GM18517 (cell line): ENCODE results near the gene TATDN2.
"Not testable (repeated sequence)": the region's sequence is repeated elsewhere in the genome, so short reads cannot be mapped to it uniquely, and the experiment has no call there.

ENCODE experiments used
- ATAC-seq: cut with Tn5 transposase; IDR thresholded peaks from one replicate; pipeline ENCODE4 v1.9.1; 2021; ENCODE audit warnings: mild to moderate bottlenecking, moderate library complexity; ENCODE audit not compliant: unreplicated experiment

TATDN2 gene

DNA sequence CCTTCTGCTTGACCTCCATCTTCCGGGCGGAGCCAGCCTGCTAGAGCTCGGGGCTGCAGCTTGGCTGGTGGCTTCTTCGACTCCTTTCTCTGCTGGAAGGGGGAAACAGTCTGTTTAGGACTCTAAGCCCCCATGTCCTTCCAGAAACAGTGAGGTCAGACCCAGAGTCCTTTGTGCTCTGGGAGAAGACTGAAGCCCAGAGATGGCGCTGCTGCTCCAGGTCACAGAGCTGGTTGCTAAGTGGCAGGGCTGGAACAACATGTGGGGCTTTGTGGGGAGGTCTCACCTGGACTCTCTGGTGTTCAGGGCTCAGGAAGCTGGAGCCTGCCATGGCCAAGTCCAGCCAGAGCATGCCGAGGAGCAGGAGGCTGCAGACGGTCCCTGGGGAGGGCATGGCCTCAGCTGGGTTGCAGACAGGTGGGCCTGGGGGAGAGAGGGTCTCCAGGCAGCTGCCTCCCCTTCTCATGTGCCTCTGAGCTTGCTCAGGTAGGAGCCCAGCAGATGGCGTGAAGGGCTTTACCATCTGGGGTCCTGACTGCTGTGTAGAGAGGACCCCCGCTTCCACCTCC is 41.6 kb downstream of the TATDN2 start:
- no peak for ATAC-seq

DNA sequence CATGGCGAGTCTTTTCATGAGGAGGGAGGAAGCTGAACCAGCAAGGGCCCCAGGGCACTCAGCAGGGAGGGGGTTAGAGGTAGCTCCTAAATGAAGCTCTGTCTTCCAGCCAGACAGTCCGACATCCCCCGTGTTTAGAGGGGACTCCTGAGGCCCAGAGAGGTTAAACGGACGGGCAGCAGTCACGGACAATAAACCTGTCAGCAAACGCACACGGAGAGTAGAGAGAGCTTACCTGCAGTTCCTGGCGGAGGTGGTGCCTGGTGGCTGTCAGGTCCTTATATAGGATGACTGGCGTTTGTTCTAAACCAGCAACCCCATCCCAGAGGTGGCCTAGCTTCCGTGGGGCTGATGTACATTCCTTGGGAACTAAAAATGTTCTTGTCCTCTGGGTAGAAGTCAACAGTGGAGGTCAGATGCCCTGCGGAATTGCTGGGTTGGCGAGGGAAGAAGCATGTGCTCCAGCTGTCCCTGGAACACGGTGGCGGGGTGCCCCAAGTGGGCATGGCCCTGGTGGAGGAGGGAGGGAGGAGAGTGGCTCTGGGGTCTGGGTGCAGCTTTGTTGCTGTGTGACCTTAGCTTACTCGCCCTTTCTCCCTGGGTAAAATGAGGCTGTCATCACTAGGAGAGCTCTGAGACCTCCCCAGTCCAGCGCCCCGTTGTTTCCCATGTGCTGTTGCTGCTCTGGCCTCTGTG is 42.4 kb downstream of the TATDN2 start:
- ATAC-seq, result no peak

DNA sequence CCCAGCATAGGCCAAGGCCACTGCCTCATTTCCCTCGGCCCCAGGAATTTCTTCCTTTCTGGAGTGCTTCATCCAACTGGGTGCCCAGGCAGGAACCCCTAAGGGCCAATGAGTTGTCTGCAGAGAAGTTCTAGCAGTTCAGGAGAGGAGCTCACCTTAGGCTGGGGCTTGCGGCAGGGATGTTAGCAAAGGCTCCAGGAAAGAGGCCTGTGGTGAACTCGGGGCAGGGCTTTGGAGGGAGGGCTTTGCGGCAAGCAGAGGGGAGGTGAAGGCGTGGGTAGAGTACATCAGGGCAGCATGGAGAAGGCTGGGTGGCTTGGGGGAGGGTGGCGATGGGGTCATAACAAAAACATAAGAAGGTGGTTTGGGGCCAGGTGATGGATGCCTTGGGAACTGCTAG is 43.4 kb downstream of the TATDN2 start:
- no peak for ATAC-seq

DNA sequence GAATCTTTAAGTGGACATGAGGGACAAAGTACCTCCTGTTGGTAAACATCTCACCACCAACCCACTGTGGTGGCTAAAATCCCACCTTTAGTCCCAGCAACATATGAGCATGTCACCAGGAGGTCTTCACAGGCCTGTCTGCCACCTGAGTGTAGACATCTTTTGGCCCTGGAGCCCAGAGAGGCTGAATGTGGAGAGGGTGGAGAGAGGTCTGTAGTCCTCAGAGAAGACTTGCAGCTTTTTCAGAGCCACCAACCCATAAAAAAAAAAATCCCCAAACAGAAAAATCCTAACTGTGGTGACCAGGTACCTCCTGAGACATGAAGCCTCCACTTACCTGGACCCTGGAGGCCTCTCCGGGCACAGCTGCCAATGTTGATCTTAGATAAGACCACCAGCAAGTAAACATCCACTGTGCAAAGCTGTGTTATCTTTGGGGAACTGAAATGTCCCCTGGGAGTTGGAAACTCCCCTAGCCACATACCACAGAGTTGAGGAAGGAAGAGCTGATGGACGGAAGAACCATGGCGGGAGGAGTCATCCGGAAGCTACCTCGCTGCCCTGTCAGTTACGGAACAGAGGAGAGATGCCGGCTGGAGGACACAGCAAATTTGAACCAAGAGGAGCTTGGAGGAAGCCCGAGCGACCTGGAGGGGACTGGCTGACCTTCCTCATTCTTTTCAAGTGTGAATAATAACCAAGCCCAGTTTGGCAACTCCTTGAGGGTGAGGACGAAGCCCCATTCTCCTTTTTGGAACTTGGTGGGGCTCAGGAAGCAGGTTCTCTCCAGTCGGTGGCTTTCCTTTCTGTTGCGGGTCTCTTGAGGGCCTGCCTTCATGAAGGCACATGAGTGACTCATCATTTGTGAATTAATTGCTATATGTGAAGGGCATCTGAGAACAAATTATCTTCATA is 44.5 kb downstream of the TATDN2 start, which contains the start of gene GHRL:
Gene GHRL, minus strand, starts transcription at position 443 of the 915 bp plus-strand sequence. CDS start 2,767 bp downstream, outside the sequence.
- ATAC-seq, result peak; percentile 79

DNA sequence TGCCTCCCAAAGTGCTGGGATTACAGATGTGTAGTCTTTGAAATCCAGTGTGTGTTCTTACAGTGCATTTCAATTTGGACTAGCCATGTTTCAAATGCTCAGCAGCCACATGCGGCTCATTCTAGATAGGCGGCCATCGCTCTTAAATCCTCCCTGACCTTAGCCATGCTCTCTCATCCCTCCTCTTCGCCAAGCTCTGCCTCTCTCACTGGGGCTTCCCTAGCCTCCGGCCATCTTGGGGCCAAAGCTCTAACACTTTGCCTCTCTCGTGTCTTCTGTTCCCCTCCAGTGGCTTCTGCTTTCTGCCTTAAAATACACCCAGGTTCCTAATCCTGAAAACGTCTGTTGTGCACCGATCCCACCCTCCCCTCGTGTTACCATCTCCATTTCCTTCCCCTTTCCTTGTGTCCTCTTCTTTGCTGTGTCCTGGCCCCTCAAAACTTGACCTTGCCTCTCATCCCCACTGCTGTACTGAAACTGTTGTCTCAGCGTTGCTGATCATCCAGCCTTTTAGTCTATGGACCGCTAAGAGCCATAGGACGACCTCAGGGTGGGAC is 45.8 kb downstream of the TATDN2 start:
- ATAC-seq, result no peak

DNA sequence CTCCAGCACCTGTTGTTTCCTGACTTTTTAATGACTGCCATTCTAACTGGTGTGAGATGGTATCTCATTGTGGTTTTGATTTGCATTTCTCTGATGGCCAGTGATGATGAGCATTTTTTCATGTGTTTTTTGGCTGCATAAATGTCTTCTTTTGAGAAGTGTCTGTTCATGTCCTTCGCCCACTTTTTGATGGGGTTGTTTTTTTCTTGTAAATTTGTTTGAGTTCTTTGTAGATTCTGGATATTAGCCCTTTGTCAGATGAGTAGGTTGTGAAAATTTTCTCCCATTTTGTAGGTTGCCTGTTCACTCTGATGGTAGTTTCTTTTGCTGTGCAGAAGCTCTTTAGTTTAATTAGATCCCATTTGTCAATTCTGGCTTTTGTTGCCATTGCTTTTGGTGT is 49.8 kb downstream of the TATDN2 start:
- ATAC-seq, result not testable (repeated sequence)

DNA sequence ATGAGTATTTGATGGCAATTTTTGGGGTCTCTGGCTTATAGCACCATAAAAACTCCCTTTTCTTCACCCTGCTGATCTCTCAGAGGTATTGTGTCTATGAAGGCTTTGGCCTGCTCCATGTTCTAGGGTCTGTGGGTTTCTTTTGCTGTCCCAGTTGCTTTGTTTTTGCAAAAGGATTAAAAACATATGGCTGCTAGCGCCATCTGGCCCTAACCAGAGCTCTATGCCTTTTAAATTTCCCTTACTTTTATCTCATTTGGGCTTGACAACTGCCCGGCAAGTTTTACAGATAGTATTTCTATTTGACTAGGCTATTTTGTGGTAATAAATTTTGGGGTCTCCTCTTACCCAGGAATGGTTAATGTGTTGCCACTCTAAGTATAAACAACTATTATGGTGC is 50.9 kb downstream of the TATDN2 start:
- ATAC-seq, result no peak

DNA sequence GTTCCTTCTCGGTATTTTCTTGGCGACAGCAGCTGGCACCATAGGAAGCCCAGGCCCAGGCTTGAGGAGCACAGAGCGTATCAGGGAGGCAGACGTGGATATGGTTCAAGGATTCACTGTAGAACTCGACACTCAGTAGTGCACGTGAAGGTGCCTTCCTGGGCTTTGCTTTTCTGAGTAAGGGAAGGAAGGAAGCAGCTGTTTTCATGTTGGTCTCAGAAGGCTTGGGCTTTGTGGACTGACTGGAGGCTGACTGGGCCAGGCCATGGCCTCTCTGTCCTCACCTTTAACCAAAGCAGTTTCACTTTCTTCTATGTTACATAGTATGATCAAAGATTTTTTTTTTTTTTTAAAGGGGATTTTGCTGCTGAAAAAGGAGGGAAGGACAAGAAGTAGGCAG is 51.4 kb downstream of the TATDN2 start:
- ATAC-seq, result peak; percentile 47

DNA sequence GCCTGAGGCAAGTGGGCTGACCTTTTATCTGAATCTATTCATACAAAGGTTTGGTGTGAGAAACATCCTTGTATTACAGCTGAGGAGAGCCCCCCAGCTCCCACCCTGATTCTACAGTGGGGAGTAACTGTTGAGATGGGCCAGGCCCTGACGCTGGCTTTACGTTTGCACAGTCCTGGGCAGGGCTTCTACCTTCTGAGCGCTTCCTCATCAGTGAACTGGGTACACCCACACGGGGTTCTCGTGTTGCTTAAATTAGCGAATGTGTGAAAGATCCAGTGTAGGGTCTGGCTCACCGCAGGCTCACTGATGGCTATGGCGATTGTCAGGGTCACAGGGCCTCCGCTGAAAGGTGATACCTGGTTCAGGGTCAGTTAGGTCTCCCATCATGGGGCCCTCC is 51.8 kb downstream of the TATDN2 start:
- ATAC-seq, result no peak

DNA sequence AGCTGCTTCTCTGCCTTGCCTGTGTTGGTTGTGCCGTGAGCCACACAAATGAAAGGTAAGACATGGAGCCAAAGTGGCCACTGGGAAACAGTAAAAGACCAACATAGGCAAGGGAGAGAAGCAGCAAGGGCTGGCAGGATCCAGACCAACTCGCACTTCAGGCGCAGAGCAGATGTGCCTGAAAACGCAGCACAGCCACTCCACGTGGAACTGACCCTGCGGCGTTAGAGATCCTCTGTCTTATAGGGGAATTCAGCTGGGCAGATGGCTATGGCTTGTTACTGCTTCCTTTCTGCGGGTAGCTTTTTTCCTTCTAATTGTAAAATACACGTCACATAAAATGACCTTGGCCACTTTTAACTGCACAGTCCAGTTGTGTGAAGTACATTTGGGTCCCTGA is 54.8 kb downstream of the TATDN2 start:
- no peak for ATAC-seq

DNA sequence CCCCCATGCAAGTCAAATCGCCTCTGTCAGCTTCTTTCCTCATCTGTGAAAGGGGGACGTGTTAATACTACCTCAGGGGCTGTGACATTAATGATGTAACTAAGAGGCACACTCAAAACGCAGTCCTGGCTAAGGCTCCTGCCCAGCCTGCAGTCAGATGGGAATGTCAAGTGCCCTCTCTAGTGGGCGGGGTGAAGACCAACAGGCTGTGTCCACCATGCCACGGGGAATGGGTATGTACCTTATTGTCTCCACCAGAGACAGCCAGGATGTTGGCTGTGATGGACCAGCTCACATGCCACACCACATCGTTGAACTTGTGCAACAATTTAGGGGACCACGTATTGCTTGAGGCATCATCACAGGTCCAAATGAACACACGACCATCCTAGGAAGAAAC is 55.5 kb downstream of the TATDN2 start:
- ATAC-seq, result no peak

DNA sequence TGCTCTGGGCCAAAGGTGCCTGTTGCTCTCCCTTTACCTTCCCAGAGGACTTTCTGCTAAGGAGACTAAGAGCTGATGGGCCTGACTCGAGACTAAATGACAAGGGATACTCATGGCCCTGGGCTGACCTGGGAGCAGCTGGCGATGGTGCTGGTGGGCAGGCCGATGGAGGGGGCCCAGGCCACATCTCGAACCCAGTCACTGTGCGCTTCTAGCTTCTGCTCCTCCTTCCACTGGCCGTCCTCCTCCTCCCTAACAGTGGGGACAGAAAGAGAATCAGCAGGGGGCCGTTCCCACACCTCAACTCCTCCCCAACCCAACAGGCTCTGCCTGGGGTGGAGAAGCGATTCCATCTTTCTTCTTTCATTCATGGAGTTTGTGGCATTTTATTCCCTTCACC is 56.6 kb downstream of the TATDN2 start:
- ATAC-seq, result no peak

DNA sequence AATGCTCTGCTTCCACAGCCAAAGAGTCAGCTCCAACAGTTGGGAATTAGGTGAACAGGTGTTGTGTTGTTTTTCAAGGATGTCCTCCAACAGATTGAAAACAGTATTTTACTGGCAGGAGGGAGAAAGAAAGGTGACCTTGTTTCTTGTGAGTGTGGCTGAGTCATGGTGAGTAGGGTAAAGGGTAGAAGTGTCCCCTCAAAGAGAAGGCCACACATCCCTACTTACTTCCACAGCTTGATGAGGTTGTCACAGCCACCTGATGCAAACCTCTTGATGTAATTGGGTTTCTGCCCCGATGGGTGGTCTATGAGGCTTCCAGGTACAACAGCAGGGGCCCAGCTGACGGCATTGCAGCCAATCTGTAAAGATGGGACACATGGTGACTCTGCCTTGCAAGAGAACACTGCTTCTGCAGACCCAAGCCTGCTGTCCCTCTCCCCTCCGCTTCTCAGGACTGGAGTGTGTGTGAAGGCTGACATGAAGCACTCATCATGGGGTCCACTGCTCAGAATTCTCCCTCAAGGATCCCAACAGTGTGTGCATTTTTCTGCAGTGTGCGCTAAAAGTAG is 57.2 kb downstream of the TATDN2 start:
- no peak for ATAC-seq

DNA sequence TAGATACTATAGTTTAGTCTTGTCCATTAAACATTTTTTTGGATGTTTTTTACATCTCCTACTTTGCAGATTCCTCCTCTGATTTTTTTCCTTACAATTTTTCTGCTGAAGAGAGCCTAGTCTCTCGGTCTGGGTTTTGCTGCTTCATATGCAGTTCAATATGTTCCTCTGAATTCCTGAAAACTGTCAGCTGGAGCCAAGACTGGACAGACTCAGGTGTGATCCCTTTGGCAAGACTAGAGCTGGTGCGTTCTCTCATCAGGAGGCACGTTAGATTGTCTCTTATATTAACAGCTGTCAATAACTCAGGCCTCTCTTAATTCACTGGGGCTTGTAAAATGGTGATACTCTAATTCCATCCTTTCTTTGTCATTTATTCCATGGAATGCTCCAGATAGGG is 57.9 kb downstream of the TATDN2 start:
- no peak for ATAC-seq

DNA sequence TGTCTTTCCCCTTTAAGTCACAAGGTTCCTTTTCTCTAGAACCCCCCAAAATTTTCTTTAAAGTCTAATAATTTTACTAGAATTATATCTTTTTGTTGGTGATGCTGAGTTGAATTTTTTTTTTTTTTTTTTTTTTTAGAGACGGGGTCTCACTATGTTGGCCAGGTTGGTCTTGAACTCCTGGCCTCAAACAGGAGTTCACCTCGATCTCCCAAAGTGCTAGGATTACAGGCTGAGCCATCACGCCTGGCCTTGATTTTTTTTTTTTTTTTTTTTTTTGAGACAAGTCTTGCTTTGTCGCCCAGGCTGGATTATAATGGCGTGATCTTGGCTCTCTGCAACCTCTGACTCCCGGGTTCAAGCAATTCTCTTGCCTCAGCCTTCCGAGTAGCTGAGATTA is 60.4 kb downstream of the TATDN2 start:
- no peak for ATAC-seq

DNA sequence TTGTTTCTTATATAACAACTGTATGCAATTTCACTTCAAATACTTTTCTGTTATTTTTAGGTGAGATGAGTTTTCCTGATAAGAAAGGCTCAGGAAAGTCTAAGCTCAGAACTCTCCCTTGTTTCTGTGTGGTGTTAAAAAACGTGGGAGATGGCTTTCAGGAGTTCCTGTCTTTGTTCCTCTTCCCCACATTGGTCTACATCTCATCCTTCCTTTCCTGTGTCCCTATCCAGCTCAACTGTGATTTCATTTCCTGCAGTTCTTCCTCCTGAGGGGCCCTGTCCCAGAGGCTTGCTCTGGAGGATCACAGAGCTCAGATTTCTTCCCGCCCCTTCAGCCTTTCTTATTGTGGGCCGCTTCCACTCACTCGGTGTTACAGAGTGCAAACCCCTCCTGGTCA is 61.5 kb downstream of the TATDN2 start:
- no peak for ATAC-seq

DNA sequence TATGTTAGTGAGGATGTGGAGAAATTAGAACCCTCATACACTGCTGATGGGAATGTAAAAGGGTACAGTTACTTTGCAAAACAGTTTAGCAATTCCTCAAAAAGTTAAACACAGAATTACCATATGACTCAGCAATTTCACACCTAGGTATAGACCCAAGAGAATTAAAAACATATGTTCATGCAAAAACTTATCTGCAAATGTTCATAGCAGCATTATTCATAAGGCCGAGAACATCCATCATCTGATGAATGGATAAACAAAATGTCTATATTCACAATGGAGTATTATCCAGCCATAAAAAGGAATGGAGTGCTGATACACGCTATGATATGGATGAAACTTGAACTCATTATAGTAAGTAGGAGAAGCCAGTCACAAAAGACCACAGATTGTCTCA is 62.3 kb downstream of the TATDN2 start:
- no peak for ATAC-seq

DNA sequence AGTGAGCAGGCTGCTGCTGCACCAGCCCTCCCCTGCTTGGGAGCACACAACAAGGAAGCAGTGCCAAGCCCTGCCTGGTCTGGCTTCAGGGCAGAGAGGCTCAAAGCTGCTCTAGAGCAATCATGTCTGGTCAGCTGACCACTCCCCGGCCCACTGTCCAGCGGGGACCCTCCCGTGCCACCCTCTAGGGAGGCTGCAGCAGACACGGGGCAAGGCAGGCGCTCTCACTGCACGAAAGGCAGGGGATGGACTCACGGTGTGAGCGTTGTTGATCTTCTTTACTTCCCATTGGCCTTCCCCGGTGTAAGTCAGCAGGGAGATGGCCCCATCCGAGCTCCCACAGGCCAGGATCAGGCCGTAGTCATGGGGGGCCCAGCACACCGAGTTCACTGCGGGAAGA is 63.5 kb downstream of the TATDN2 start:
- no peak for ATAC-seq

DNA sequence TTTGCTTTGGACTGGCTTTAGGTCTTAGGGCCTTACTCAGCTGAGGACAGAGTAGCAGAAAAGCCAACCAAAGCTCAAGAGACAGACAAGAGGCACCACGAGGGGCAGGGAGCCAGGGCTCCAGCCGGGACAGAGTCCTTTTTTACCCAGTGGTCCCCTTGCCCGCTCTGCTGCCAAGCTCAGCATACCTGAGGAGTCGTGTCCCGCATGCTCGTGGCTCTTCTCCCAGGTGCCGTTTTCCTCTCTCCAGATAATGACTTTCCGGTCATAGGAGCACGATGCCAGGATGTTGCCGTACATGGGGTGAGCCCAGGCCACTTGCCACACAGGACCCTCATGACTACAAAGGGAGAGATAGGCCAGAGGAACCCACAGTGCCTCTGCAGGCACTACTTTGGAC is 64.1 kb downstream of the TATDN2 start:
- ATAC-seq, result no peak

DNA sequence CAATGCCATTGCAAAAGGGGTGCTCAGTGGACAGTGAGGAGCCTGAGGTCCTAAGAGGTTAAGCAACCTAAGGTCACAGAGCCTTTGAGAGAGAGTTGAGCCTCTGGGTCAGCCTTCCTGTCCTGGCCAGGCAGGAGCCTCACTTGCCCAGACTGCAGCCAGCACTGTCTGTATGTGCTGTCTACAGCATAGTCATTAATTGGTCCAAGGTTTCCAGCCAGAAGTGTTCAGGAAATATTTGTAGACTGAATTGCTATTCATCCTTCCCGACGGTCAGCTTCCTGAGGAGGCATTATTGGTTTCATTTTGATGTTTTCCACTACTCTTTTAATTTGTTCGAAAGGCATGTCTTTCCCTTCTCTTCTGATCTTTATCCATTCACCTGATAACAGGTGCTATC is 64.6 kb downstream of the TATDN2 start:
- no peak for ATAC-seq

DNA sequence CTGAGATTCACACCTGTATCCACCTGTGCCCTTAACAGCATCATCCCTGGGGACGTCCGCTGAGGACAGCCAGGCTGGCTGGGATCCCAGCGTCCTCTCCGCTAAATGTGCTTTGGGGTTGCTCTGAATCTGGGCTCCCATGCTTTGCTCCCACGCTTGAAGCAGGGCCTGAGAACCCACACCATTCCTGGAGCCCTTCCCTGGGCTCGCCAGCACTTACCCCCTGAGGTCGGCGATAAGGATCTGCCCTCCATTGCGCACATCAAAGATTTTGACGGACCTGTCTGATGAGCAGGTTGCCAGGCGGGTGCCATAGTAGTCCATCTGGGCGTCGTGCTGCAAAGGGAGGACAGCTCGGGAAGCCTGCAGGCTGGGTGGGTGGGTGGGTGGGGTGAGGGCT is 66.8 kb downstream of the TATDN2 start:
- no peak for ATAC-seq
